ENCODE measurements around the gene UPK3A.

Gene UPK3A

DNA sequence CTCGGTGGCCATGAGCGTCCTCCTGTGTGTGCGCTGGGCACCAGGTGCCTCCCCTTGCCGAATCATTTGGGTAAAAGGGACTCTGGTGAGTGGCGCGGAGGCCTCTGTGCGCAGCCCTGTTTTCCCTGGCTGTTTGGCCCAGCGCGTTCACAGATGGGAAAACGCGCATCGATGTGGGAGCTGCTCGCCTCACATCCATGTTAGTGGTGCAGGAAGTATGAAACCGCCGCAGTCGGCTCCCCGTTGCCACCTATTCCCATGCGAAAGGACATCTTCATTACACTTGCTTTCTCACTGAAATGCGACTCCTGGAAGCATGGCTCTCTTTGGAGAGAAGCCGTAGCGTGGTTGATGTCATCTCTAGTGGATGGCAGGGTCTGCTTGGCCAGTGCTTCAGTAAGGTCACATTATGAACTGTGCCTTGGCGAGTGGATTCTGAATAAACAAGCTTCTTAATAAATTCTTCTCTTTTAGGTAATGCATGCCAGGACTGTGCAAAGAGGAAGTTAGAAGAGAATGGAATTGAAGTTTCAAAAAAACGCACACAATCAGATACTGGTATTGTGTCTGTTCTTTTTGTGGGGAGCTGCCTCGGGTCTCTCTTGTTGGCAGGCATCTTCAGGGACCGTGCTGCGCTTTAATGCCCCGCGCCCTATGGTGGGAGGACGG, 51.2 kb downstream of the UPK3A start:
- H3K27me3 Mint-ChIP-seq = no peaks in the 10 kb centered on the region
- no peak overlapping the region for H3K27ac Mint-ChIP-seq
- no peak overlapping the region for H3K4me3 Mint-ChIP-seq
- ATAC-seq = no peak
- H3K9me3 Mint-ChIP-seq = no peaks in the 10 kb centered on the region
- no peaks in the 10 kb centered on the region for H3K4me1 Mint-ChIP-seq
- H3K36me3 Mint-ChIP-seq = peaks cover 75% of the 10 kb centered on the region

DNA sequence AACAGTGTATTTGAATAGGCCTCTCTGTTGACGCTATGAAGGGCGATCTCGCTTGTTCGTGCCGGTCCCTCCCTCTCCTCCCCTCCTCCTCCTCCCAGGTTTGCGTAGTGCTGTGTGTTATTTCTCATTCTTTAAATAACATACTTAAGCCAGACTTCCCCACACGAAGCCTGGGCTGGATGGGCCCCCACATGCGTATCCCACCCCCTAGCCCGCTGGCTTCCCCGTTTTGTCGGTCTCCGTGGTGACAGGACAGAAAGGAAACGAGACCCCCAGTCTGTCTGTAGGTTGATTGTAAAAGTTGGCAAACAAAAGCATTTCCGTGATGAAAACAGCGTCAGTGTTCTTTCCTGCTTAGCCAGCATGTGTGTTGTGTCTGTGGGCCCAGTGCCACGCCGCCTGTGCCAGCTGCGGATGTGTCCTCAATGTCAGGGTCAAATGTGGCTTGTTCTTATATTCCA, 52.3 kb downstream of the UPK3A start:
- ATAC-seq = no peak
- Mint-ChIP-seq H3K9me3 (no peaks in the 10 kb centered on the region), H3K4me3 (no peak overlapping the region), H3K4me1 (no peaks in the 10 kb centered on the region), H3K36me3 (peaks cover 66% of the 10 kb centered on the region), H3K27me3 (no peaks in the 10 kb centered on the region), H3K27ac (no peak overlapping the region)

DNA sequence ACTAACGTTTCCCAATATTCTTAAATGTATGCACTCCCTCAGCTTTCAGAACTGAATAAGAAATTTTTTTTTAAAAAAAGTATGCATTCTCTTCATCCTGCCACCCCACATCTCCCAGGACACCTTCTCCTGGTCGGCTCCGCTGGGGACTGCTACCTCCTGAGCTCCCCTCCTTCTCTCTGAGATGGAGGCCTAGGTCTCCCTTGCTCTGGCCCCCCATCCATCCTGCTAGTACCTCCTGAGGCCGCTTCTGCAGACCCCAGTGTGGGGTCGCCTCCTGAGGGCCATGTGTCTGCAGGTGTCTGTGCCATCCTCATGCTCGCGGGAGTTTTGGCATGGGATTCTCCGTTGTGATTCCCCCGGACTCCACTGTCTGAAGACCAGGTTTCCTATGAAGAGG, 52.8 kb downstream of the UPK3A start:
- Mint-ChIP-seq H3K27ac (no peak overlapping the region), H3K27me3 (no peaks in the 10 kb centered on the region), H3K4me1 (no peaks in the 10 kb centered on the region), H3K9me3 (no peaks in the 10 kb centered on the region), H3K36me3 (peaks cover 63% of the 10 kb centered on the region), H3K4me3 (no peak overlapping the region)
- ATAC-seq = no peak

DNA sequence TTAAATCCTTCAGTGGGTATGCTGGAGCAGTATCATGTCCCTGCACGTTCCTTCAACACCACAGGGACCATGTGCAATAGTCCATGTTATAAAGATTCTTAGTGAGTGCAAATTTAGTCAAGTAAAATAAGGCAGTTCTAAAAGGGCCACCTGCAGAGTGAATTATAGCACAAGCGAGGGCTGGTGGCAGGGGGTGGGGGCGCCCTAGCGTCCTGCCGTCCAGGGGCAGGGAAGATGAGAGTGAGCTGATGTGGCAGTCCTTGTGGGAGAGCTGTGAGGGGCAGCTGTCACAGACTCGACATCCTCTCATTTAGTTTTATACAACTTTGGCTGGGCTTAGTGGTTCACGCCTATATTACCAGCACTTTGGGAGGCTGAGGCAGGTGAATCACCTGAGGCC, 54.0 kb downstream of the UPK3A start:
- Mint-ChIP-seq H3K4me3 (no peak overlapping the region), H3K27ac (no peak overlapping the region), H3K4me1 (no peaks in the 10 kb centered on the region), H3K36me3 (peaks cover 56% of the 10 kb centered on the region), H3K27me3 (no peaks in the 10 kb centered on the region), H3K9me3 (no peaks in the 10 kb centered on the region)
- no peak for ATAC-seq

DNA sequence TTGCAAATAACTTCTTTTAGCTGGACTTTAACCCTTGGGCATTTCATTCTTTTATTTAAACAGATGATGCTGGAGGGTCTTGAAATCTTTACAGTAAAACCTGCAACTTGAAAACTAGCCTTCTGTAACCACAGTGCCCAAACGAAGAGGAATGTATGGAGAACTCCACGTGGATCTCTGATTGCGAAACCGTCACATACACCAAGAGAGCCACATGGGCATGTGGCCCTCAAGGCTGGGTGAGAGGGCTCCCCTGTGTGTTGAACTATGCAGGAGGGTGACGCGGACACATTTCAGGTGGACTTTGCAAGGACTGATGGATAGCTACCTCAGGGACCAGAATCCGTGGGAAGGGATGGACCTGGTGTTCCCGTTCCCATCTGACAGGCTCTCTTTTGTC, 55.6 kb downstream of the UPK3A start:
- no peak for ATAC-seq
- H3K27ac Mint-ChIP-seq = no peak overlapping the region
- H3K4me3 Mint-ChIP-seq = no peak overlapping the region
- no peaks in the 10 kb centered on the region for H3K9me3 Mint-ChIP-seq
- H3K27me3 Mint-ChIP-seq = no peaks in the 10 kb centered on the region
- H3K4me1 Mint-ChIP-seq = no peaks in the 10 kb centered on the region
- H3K36me3 Mint-ChIP-seq = peaks cover 64% of the 10 kb centered on the region

DNA sequence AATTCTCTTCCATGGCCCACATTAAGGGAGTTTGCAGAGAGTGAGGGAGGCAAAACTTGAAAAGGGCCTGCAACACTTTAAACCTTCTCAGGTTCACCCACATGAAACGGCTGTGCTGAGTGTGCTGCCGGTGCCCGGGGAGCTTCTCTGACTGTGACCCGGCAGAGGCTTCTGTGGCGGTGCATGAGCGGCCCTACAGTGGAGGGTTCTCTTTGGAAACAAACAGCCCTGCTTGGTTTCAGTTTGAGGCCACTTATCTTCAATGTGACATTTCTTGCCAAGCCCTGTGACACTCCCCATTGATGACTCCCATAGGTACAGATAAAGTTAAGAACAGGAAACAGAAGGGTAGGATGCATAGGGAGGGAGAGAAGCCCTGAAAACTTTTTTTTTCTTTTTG, 56.7 kb downstream of the UPK3A start:
- Mint-ChIP-seq H3K9me3 (no peaks in the 10 kb centered on the region), H3K27me3 (no peaks in the 10 kb centered on the region), H3K27ac (no peak overlapping the region), H3K36me3 (peaks cover 62% of the 10 kb centered on the region), H3K4me3 (no peak overlapping the region), H3K4me1 (no peaks in the 10 kb centered on the region)
- ATAC-seq = no peak

DNA sequence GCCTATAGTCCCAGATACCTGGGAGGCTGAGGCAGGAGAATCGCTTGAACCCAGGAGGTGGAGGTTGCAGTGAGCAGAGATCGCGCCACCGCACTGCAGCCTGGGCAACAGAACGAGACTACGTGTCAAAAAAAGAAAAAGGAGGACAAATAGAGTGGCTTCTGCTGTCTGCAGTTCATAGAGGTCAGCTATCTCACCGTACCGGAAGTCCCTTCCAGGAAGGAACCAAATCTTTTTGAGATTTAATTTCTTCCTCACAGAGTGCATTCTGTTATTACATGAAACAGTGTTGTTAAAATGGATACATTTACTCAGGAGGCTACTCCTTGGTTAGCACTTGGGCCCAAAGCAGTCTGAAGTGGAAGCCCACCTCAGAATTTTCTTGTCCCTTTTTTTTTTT, 58.4 kb downstream of the UPK3A start:
- no peaks in the 10 kb centered on the region for H3K4me1 Mint-ChIP-seq
- no peaks in the 10 kb centered on the region for H3K9me3 Mint-ChIP-seq
- H3K27ac Mint-ChIP-seq = no peak overlapping the region
- no peak for ATAC-seq
- H3K36me3 Mint-ChIP-seq = peaks cover 49% of the 10 kb centered on the region
- H3K27me3 Mint-ChIP-seq = no peaks in the 10 kb centered on the region
- no peak overlapping the region for H3K4me3 Mint-ChIP-seq

DNA sequence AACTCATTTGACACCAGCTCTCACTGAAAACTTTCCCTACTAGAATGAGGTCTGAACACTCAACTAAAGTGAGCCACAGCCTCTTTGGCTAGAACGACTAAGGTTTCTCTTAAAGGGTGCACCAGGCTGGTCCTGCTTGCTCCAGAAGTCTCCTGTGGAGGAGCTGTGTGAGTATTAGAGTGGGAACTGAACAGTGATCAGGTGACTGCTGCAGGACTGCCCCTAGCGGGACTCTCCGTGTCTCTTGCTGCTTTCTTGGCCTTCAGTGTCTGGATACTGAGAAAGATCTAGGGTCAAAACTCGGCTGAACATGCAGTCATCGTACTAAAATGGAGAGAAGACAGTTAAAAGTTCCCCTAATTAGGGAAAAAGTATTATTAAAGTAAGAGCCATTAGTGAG, 59.6 kb downstream of the UPK3A start:
- Mint-ChIP-seq H3K4me3 (no peak overlapping the region), H3K27ac (no peak overlapping the region), H3K4me1 (no peaks in the 10 kb centered on the region), H3K9me3 (no peaks in the 10 kb centered on the region), H3K27me3 (no peaks in the 10 kb centered on the region), H3K36me3 (peaks cover 42% of the 10 kb centered on the region)
- ATAC-seq = no peak
